ENCODE measurements around the gene GP1BB.

The GP1BB gene

GRCh38 chr22:19742160-19743066 is 19.1 kb downstream of the GP1BB start:
- DNase-seq (ENCODE audit: low read depth): no peak

DNA sequence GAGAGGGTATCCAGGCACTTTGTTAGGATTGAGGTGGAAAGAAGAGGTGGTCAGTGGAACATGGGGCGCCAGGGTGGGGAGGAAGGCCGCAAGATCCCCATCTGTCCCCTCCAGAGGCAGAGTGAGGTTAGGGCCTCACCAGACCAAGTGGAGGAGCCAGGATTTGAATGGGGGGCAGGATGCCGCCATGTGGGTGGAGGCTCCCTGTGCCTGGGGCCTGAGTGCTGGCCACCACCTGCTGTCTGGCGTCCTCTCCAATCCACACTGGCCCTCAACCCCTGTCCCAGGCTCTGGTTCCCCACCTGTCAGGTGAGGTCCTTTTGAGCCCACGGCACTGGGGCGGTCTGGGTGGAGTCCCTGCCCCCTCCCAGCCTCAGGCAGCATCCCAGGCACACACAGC is 19.7 kb downstream of the GP1BB start:
- no peak for DNase-seq (ENCODE audit: low read depth)

- no peak for DNase-seq (ENCODE audit: low read depth)
Measured at GRCh38 chr22:19743651-19744050, 20.3 kb downstream of the GP1BB start.

DNA sequence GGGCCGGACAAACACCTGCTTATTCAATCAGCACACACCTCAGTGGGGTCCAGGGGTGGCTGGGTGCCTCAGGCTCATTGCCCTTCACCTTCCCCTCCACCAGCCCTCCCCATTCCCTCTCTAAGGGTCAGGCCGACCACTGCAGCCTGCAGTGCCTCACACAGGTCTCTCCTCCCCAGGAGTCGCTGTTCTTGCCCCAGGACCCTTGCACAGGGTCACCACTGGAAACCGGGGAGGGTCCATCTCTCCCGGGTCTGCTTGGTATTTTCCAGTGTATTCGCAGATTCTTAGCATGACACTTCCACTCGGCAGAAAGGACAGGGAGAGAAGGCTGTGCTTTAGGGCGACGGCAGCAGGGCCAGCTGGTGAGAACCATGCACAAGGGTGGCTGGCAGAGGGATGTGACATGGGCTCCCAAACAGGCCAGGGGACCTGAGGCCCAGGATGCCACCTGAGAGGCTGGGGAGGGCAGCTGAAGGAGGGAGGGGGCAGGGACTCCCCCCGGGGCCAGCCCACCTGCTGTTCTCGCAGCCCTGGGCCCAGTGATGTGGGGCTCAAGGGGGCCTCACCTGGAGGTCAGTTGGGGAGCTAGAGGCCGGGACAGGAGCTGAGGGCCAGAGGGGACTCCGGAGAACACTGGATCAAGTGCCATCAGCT is 21.1 kb downstream of the GP1BB start:
- DNase-seq (ENCODE audit: low read depth): no peak

GRCh38 chr22:19745155-19746101 is 22.1 kb downstream of the GP1BB start:
- DNase-seq (ENCODE audit: low read depth): no peak

DNA sequence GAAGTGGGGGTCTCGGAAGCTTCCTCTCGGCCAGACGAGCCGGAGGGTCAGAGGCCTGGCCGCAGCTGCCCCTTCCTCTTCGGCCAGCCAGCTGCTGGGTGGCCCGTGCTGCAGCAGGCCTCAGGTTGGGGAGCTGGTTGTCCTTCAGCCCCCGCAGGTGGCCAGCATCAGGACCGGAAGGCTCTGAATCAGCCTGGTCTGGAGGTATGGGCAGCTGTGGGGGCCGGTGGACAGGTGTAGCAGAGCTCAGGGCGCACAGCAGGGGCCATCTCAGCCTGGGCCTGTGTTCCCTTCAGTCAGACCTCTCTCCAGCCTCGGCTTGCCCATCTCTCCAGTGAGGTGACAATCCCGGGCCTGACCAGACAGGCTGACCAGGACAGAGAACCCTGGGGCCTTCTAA is 23.4 kb downstream of the GP1BB start:
- DNase-seq (ENCODE audit: low read depth): no peak

GRCh38 chr22:19747551-19747950 is 24.2 kb downstream of the GP1BB start:
- DNase-seq (ENCODE audit: low read depth): no peak

- no peak for DNase-seq (ENCODE audit: low read depth)
Measured at GRCh38 chr22:19748139-19748538, 24.8 kb downstream of the GP1BB start.

GRCh38 chr22:19748991-19749664 is 25.8 kb downstream of the GP1BB start:
- DNase-seq (ENCODE audit: low read depth): no peak

DNA sequence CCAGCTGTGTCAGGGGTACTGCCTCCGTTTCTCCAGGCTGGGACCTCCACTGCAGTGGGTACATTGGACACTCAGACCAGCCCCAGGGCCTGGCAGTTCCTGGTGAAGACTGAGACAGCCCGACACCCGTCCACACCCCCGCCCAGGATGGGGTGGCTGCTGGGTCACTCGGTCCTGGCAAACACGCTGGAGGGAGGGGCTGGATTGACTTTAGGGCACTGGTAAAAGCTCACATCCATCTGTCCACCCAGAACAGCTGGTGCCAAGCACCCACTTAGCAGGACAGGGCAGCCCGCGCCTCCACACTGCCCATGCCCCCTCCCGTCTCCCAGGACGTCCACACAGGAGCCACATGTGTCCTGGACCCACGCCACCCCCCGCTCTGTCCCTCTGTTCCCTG is 26.5 kb downstream of the GP1BB start:
- no peak for DNase-seq (ENCODE audit: low read depth)

DNA sequence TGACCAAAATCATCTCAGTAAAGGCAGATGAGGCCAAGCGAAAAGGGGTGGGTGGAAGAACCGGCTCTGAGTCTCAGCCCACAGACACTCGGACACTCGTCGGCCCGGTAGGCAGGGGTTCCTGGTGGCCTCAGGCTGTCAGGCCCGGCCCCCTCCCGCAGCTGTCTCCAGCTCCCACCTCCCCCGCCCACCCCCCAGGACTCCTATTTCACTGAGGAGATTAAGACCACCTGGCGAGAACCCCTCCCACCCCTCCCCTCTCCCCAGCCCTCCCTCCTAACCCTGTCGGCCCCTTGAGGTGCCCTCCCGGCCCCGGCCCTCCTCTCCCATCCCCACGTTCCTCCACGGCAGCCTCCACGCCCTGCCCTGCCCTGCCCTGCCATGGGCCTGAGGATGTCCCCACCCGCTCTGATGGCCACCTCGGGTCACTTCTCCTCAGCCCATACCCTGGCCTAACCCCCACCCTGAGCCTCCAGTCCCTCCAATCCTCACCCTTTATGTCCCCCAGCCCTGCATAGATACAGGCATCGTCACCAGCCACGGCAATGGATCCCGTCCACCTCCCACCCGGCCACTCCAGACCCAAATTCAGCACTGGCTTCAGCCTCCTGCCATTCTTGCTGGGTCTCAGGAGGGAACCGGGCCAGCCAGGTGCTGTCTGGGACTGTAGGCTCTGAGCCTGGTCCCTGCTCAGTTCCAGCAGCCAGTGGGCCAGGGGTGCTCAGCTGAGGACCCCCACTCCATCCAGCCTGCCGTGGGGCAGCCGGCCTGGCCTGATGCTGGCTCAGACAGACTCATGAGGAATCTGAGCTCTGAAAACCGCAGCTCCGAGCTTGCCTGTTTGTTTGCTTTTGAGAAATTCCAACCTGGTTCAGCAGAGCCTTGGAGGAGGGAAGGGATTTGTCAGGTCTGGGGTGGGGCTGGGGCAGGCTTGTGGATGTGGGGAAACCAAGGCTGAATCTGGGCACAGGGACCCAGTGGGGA is 27.5 kb downstream of the GP1BB start:
- DNase-seq (ENCODE audit: low read depth): no peak

DNA sequence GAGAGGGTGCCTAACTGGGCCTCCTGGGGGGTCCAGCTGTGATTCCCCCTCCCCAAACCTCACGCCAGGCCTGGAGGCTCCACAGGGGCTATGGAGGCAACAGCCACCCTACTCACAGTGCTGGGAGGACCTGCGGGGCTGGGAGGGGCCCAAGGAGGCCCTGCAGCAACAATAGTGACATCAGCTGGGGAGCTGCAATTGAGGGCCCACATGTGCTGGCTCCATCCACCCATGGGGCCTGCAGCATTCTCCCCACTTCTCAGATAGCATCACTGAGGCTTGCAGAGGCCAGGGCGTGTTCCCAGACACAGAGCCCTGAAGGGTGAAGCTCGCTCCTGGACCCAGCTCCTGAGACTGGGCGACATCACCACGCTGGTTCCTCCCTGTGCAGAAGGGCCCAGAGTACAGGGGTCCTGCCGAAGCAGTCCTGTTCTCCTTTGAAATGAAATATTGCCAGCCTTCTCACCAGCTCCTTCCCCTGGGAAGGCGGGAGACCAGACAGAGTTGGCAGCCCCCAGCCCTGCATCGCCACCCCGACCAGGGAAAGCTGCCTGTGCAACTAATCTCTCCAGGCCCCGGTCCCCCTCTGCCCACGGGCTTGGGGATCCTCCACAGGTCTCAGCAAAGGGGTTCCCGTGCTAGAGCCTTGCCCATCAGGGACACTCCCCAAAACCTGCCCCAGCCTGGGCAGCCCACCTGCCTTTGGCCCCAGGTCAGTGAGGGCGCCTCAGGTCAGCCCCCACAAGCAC is 28.3 kb downstream of the GP1BB start:
- DNase-seq (ENCODE audit: low read depth): no peak

- DNase-seq (ENCODE audit: low read depth): no peak
Measured at GRCh38 chr22:19753090-19753842, 29.9 kb downstream of the GP1BB start.

- DNase-seq (ENCODE audit: low read depth): no peak
Measured at GRCh38 chr22:19753996-19754700, 30.8 kb downstream of the GP1BB start.

DNA sequence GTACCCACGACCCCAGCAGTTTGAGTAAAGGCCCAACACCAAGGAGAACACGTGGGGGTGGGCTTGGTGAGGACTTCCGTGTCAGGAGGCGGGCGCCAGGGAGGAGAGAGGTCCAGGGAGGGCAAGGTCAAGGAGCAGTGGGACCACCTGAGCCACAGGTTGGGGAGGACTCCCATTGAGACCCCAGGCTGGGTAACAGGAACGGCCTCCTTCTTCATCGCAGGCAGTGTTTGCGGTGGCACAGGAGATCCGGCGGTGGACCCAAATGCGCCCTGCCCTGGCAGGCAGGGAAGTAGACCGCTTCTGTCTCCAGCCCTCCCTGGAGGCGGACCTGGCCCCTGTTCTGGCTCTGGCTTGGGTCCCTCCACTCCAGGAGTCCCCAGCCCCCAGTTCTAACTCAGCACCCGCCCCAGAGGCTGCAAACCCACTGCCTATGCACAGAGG is 31.4 kb downstream of the GP1BB start:
- no peak for DNase-seq (ENCODE audit: low read depth)

GRCh38 chr22:19755145-19755710 is 31.9 kb downstream of the GP1BB start:
- no peak for DNase-seq (ENCODE audit: low read depth)

DNA sequence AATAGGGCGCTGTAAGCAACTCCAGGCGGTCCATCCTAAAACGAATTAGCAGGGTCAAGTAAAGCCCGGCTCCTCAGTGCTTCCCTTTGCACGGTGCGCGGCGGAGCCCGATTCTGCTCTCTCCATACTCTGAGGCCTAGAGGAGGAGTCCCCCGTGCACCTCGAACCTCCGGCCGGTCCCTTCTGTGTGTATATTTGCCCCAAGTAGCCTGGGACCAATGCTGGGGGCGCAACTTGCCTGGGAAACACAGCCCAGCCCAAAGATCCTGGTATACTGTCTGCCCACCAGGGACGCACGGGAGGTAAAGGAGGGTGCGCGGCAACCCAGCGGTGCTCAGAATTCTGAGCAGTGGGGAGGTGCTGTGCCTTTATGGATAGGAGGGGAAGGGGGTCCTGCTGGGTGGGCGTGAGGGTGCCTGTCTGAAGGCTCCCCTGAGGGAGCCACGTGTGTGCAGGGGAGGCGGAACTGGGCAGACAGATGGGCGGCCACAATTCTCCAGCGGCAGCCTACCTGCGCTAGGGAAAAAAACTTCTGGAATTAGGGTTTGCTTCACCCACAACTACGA is 32.5 kb downstream of the GP1BB start:
- no peak for DNase-seq (ENCODE audit: low read depth)

All from stimulated activated CD4-positive, alpha-beta T cell treated with anti-CD3 and anti-CD28 coated beads, Interleukin-2, amount 100 ng/mL, for 4 hours (primary cell).